Measurements from ENCODE around the gene PIEZO1. TPM values are rescaled to one million over a fixed set of nuclear protein-coding genes. Genes with fewer than 3 reads are reported as not detected.

The PIEZO1 gene
- total and polyA plus RNA-seq, 9 of the 15 experiments (the other 6 are each of a cell fraction or from before 2014, with no cell fraction given): 3.6 to 432 (median 131) TPM

- TF ChIP-seq SNRNP70 (optimal IDR thresholded peaks at IDR 0.05; ENCODE audit: low read depth, low read length): no peak
- no peak for TF ChIP-seq CREB3L1 (IDR thresholded peaks at IDR 0.05; ENCODE audit: borderline replicate concordance, low read depth)
- TF ChIP-seq NUFIP1 (IDR thresholded peaks at IDR 0.05; ENCODE audit: partially characterized antibody): no peak
- TF ChIP-seq MYNN (IDR thresholded peaks at IDR 0.05): no peak
- TF ChIP-seq MYNN (CRISPR knock-in tag; IDR thresholded peaks at IDR 0.05): no peak
- TF ChIP-seq FOXJ3 (CRISPR knock-in tag; IDR thresholded peaks at IDR 0.05): no peak
- TF ChIP-seq ZZZ3 (IDR thresholded peaks at IDR 0.05): no peak
- no peak for TF ChIP-seq WHSC1 (IDR thresholded peaks at IDR 0.05; ENCODE audit: low read length)
- TF ChIP-seq RCOR1 (IDR thresholded peaks at IDR 0.05; ENCODE audit: borderline replicate concordance in 1 of 2, low read depth in 2 of 2, low read length in 2 of 2): no peak
- 0 out of 2 replicates have a peak, but pooled peaks have one; percentile 63 for TF ChIP-seq NR1H2 (CRISPR knock-in tag; IDR thresholded peaks at IDR 0.05)
- 0 out of 2 replicates have a peak, but pooled peaks have one; percentile 9 for TF ChIP-seq ZEB2 (IDR thresholded peaks at IDR 0.05)
- TF ChIP-seq FOXJ2 (tag; IDR thresholded peaks at IDR 0.05): no peak
- TF ChIP-seq ZNF589 (CRISPR knock-in tag; IDR thresholded peaks at IDR 0.05; ENCODE audit: low read depth): no peak
- no peak for TF ChIP-seq HDGF (IDR thresholded peaks at IDR 0.05)
- TF ChIP-seq SRSF9 (IDR thresholded peaks at IDR 0.05; ENCODE audit: borderline replicate concordance, low read depth, low read length): no peak
- TF ChIP-seq GABPB2 (CRISPR knock-in tag; conservative IDR thresholded peaks at IDR 0.05): no peak
- TF ChIP-seq, protein P1, sequence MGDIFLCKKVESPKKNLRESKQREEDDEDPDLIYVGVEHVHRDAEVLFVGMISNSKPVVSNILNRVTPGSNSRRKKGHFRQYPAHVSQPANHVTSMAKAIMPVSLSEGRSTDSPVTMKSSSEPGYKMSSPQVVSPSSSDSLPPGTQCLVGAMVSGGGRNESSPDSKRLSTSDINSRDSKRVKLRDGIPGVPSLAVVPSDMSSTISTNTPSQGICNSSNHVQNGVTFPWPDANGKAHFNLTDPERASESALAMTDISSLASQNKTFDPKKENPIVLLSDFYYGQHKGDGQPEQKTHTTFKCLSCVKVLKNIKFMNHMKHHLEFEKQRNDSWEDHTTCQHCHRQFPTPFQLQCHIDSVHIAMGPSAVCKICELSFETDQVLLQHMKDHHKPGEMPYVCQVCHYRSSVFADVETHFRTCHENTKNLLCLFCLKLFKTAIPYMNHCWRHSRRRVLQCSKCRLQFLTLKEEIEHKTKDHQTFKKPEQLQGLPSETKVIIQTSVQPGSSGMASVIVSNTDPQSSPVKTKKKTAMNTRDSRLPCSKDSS (IDR thresholded peaks at IDR 0.05; ENCODE audit: low read depth, partially characterized antibody): no peak
- no peak for TF ChIP-seq CSDE1 (IDR thresholded peaks at IDR 0.05)
- peak; percentile 92 to 93 for TF ChIP-seq NRF1 (conservative IDR thresholded peaks at IDR 0.05 in 1 of 2, IDR thresholded peaks at IDR 0.05 in 1 of 2)
- no peak for TF ChIP-seq RBBP5 (IDR thresholded peaks at IDR 0.05; ENCODE audit: borderline replicate concordance, insufficient read depth, low read length, poor library complexity, severe bottlenecking)
- TF ChIP-seq POLR2AphosphoS2 (IDR thresholded peaks at IDR 0.05; ENCODE audit: low read length): no peak
- TF ChIP-seq SMAD2 (IDR thresholded peaks at IDR 0.05; ENCODE audit: low read depth, low read length): no peak
- no peak; the same call in none of the 2 replicates for TF ChIP-seq BRD4 (IDR thresholded peaks at IDR 0.05)
- no peak for TF ChIP-seq NCOA4 (IDR thresholded peaks at IDR 0.05; ENCODE audit: partially characterized antibody)
- TF ChIP-seq HMGN3 (IDR thresholded peaks at IDR 0.05; ENCODE audit: borderline replicate concordance, extremely low read depth, insufficient read length, low read depth, low read length): peak; percentile 59
- TF ChIP-seq HDAC8 (tag; IDR thresholded peaks at IDR 0.05): no peak
Observed at GRCh38 chr16:88769617-88770460, 15.2 kb downstream of the PIEZO1 start (continued).
